Tibial nerve (tissue), 4 donors: ENCODE data around the gene BAZ1A. TPM values are rescaled to one million over a fixed set of nuclear protein-coding genes. Genes with fewer than 3 reads are reported as not detected.

Experiments used
- DNase-seq, 2 donors: peaks; one replicate each; pipeline ENCODE4 v3.0.0-alpha.2; 2019; ENCODE audit warnings: low spot score in 2 of 2
- H3K27ac ChIP-seq, 4 donors: fragments of 200-600 bp; sonication (generic) in 3 of 4; one replicate each; pipeline ENCODE4 v1.5.1; 2017 to 2019; ENCODE audit warnings: mild to moderate bottlenecking in 1 of 4
- H3K27me3 ChIP-seq, 2 donors: fragments of 200-600 bp; sonication (generic) in 1 of 2; one replicate each; pipeline versions ENCODE4 v1.5.1 to v1.6.0; 2017 to 2019
- H3K36me3 ChIP-seq, 3 donors: fragments of 200-600 bp; sonication (generic); one replicate each; pipeline ENCODE4 v1.5.1; 2018 to 2019
- H3K4me1 ChIP-seq, 4 donors: fragments of 200-600 bp; sonication (generic) in 3 of 4; one replicate each; pipeline ENCODE4 v1.5.1; 2017 to 2019
- H3K4me3 ChIP-seq, 4 donors: fragments of 200-600 bp; sonication (generic) in 3 of 4; one replicate each; pipeline ENCODE4 v1.5.1; 2017 to 2019; ENCODE audit warnings: mild to moderate bottlenecking in 1 of 4, moderate library complexity in 1 of 4
- H3K9me3 ChIP-seq, 4 donors: fragments of 200-600 bp; sonication (generic) in 3 of 4; one replicate each; pipeline ENCODE4 v1.5.1; 2017 to 2019
- EP300 ChIP-seq, 2 donors: sonication (generic); formaldehyde crosslinking; IDR thresholded peaks; one replicate each; pipeline ENCODE4 v1.6.1; 2017; ENCODE audit warnings: antibody characterized with exemption in 2 of 2, mild to moderate bottlenecking in 1 of 2
- POLR2A ChIP-seq, 2 donors: fragments of 450-650 bp; IDR thresholded peaks; one replicate each; pipeline ENCODE4 v1.6.1; 2017; ENCODE audit warnings: antibody characterized with exemption in 2 of 2, mild to moderate bottlenecking in 2 of 2, moderate library complexity in 2 of 2
- WGBS, 2 donors: methylation state at CpG; one replicate each; pipeline ENCODE4 v1.1.5; 2018; 5-methylcytosine and 5-hydroxymethylcytosine counted together
- total RNA-seq, 4 donors: library from RNA; depleted of rRNA; stranded (reverse); fragments of >200 nt; gene quantifications; one replicate each; pipeline ENCODE4 v1.1.0, GENCODE V29; 2016
- TF ChIP-seq, protein P1 (sequence below), 5 experiments: fragments of 200-600 bp in 3 of 5; fragments of 450-650 bp in 2 of 5; sonication (generic) in 3 of 5; IDR thresholded peaks; one replicate each; pipeline ENCODE4 v1.5.1; 2016 to 2019; ENCODE audit warnings: antibody characterized with exemption in 5 of 5, mild to moderate bottlenecking in 3 of 5, moderate library complexity in 2 of 5

BAZ1A gene
- total RNA-seq, 4 donors from 2014 or later: 26.0 to 32.6 (median 31.0) TPM

GRCh38 chr14:34775342-34775741 is 99.8 kb downstream of the BAZ1A start:
- H3K27me3 ChIP-seq: no peaks in the 10 kb centered on the region
- no peak overlapping the region for H3K4me3 ChIP-seq
- H3K36me3 ChIP-seq: peaks cover 0 to 82% (median 12%) of the 10 kb centered on the region in 3 donors
- H3K27ac ChIP-seq: no peak overlapping the region
- H3K9me3 ChIP-seq: no peaks in the 10 kb centered on the region
- no peaks in the 10 kb centered on the region for H3K4me1 ChIP-seq
- DNase-seq: no peak
- TF ChIP-seq POLR2A (IDR thresholded peaks at IDR 0.05) (no peak), EP300 (IDR thresholded peaks at IDR 0.05) (no peak)
- TF ChIP-seq, protein P1, sequence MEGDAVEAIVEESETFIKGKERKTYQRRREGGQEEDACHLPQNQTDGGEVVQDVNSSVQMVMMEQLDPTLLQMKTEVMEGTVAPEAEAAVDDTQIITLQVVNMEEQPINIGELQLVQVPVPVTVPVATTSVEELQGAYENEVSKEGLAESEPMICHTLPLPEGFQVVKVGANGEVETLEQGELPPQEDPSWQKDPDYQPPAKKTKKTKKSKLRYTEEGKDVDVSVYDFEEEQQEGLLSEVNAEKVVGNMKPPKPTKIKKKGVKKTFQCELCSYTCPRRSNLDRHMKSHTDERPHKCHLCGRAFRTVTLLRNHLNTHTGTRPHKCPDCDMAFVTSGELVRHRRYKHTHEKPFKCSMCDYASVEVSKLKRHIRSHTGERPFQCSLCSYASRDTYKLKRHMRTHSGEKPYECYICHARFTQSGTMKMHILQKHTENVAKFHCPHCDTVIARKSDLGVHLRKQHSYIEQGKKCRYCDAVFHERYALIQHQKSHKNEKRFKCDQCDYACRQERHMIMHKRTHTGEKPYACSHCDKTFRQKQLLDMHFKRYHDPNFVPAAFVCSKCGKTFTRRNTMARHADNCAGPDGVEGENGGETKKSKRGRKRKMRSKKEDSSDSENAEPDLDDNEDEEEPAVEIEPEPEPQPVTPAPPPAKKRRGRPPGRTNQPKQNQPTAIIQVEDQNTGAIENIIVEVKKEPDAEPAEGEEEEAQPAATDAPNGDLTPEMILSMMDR (IDR thresholded peaks at IDR 0.05): no peak
- 92 to 94% methylated on average over 2 of the region's 2 CpGs for WGBS, 2 donors

DNA sequence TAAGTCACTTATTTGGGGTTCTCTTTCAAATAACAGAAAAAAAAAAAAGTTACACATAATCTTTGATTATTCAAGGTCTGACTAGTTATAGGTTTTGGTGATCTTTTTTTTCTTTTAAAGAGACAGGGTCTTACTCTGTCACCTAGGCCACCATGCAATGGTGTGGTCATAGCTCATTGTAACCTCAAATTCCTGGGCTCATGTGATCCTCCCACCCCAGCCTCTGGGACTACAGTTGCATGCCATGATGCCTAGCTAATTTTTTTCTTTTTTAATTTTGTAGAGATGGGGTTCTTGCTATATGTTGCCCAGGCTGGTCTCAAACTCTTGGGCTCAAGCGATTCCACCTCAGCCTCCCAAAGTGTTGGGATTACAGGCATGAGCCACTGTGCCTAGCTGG is 104.3 kb downstream of the BAZ1A start:
- no peak for DNase-seq
- Histone ChIP-seq H3K9me3 (no peaks in the 10 kb centered on the region), H3K27me3 (no peaks in the 10 kb centered on the region), H3K4me1 (peaks cover 0 to 17% (median 0%) of the 10 kb centered on the region in 4 donors), H3K36me3 (peaks cover 0 to 48% (median 11%) of the 10 kb centered on the region in 3 donors), H3K27ac (no peak overlapping the region), H3K4me3 (no peak overlapping the region)
- 96 to 100% methylated on average over 1 of the region's 1 CpG for WGBS, 2 donors
- TF ChIP-seq, protein P1 (IDR thresholded peaks at IDR 0.05): no peak
- TF ChIP-seq EP300 (IDR thresholded peaks at IDR 0.05): no peak
- TF ChIP-seq POLR2A (IDR thresholded peaks at IDR 0.05): no peak

- no peak overlapping the region for H3K27ac ChIP-seq
- WGBS, 2 donors: 58 to 69% methylated on average over 2 of the region's 2 CpGs
- TF ChIP-seq, protein P1 (IDR thresholded peaks at IDR 0.05): no peak
- TF ChIP-seq POLR2A (IDR thresholded peaks at IDR 0.05) (no peak), EP300 (IDR thresholded peaks at IDR 0.05) (no peak)
Measured at GRCh38 chr14:34766606-34767005, 108.6 kb downstream of the BAZ1A start.

GRCh38 chr14:34766060-34766459 is 109.1 kb downstream of the BAZ1A start:
- Histone ChIP-seq H3K27me3 (no peaks in the 10 kb centered on the region), H3K27ac (no peak overlapping the region), H3K4me3 (no peak overlapping the region), H3K4me1 (peaks cover 0 to 17% (median 0%) of the 10 kb centered on the region in 4 donors), H3K9me3 (no peaks in the 10 kb centered on the region), H3K36me3 (peaks cover 0 to 47% (median 7%) of the 10 kb centered on the region in 3 donors)
- TF ChIP-seq, protein P1 (IDR thresholded peaks at IDR 0.05): no peak
- TF ChIP-seq POLR2A (IDR thresholded peaks at IDR 0.05): no peak
- TF ChIP-seq EP300 (IDR thresholded peaks at IDR 0.05): no peak
- 84 to 92% methylated on average over 3 of the region's 3 CpGs for WGBS, 2 donors
- no peak for DNase-seq

More at GRCh38 chr14:34766606-34767005, 108.6 kb downstream of the BAZ1A start:
- H3K27me3 ChIP-seq: no peaks in the 10 kb centered on the region
- peaks cover 0 to 17% (median 0%) of the 10 kb centered on the region in 4 donors for H3K4me1 ChIP-seq
- no peak for DNase-seq
- H3K36me3 ChIP-seq: peaks cover 0 to 42% (median 7%) of the 10 kb centered on the region in 3 donors
- H3K4me3 ChIP-seq: no peak overlapping the region
- H3K9me3 ChIP-seq: no peaks in the 10 kb centered on the region

DNA sequence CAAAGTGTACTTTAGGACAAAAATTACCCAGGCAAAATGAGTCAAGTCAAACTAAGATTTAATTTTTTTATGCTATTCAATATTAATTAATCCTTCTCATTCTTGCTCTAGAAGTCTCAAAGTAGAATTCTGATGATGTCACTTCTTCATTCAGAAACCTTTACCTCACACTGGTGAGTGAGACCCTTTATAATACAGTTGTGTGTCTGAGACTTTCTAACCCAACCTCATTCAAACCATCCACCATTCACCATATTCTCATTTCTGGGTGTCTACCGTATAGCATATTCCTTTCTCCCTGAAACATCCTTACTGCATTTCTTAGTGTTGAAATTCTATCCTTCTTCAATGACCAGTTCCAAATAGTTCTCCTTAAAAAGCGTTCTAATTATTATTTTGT is 119.9 kb downstream of the BAZ1A start:
- no peaks in the 10 kb centered on the region for H3K27me3 ChIP-seq
- no peaks in the 10 kb centered on the region for H3K4me1 ChIP-seq
- WGBS, 2 donors: 97 to 98% methylated on average over 2 of the region's 2 CpGs
- no peaks in the 10 kb centered on the region for H3K9me3 ChIP-seq
- no peak overlapping the region for H3K27ac ChIP-seq
- peaks cover 0 to 60% (median 0%) of the 10 kb centered on the region in 3 donors for H3K36me3 ChIP-seq
- no peak overlapping the region for H3K4me3 ChIP-seq
- TF ChIP-seq, protein P1 (IDR thresholded peaks at IDR 0.05): no peak
- no peak for TF ChIP-seq EP300 (IDR thresholded peaks at IDR 0.05)
- no peak for TF ChIP-seq POLR2A (IDR thresholded peaks at IDR 0.05)
- no peak for DNase-seq
